Measurements from ENCODE around the gene SKP1.

SKP1 gene

DNA sequence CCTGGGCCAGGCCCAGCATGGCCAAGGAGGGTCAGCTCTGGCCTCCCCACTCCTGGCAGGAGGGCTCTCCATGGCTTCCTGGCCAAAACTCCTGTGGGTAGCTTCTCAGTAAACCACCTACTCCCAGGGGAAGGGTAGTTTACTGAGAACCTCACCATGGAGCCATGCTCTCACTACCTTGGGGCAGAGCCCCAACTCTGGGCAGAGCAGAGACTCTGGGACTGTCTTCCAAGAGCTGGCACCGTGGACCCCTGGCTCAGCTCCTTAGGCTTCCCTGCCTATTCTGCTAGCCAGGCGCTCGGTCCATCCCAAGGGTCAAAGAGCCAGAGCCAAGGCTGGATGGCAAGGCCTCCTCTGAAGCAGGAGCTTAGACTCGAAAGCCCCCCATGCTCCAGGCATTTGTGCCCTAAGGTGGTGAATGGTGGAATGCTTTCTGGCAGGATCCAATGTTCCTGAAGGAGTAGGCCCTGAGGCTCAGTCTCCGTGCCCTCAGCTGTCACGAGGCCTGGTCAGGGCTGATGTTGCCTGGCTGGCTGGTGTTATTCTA, 42.7 kb downstream of the SKP1 start:
- H3K4me1 ChIP-seq (ENCODE audit: insufficient read depth, low read length, poor library complexity, severe bottlenecking): peaks cover 22% of the 10 kb centered on the region

GRCh38 chr5:134133188-134133994, 43.4 kb downstream of the SKP1 start:
- H3F3A ChIP-seq (ENCODE audit: low read depth): no peaks in the 10 kb centered on the region
- peaks cover 4% of the 10 kb centered on the region; the same call in 1 of the 2 replicates for H3K36me3 ChIP-seq (ENCODE audit: insufficient read depth, low read length)
- no peak overlapping the region for H3K9ac ChIP-seq (ENCODE audit: low read depth, low read length, poor library complexity, severe bottlenecking)
- no peaks in the 10 kb centered on the region for H4K20me1 ChIP-seq (ENCODE audit: insufficient read depth, low read length, poor library complexity, severe bottlenecking)
- TF ChIP-seq CTCF (conservative IDR thresholded peaks at IDR 0.05; ENCODE audit: low read length) (no peak), EZH2phosphoT487 (IDR thresholded peaks at IDR 0.05; ENCODE audit: borderline replicate concordance) (no peak)
- no peaks in the 10 kb centered on the region for H3K9me2 ChIP-seq (replicated peaks; ENCODE audit: low read depth, low read length)
- no peaks in the 10 kb centered on the region for H3K27me3 ChIP-seq (ENCODE audit: insufficient read depth, low read length, poor library complexity, severe bottlenecking)
- H3K79me2 ChIP-seq (ENCODE audit: insufficient read depth, low read length): no peaks in the 10 kb centered on the region
- no peak overlapping the region for H3K4me3 ChIP-seq (ENCODE audit: low read length, poor library complexity, severe bottlenecking)
- peaks cover 16% of the 10 kb centered on the region for H3K4me1 ChIP-seq (ENCODE audit: insufficient read depth, low read length, poor library complexity, severe bottlenecking)
- H2AFZ ChIP-seq (ENCODE audit: low read length): no peak overlapping the region
- H3K9me3 ChIP-seq (ENCODE audit: insufficient read depth, low read depth, low read length): no peaks in the 10 kb centered on the region
- H3K4me2 ChIP-seq (ENCODE audit: low read depth, low read length, poor library complexity, severe bottlenecking): no peak overlapping the region

More for the DNA sequence above, 42.7 kb downstream of the SKP1 start:
- Histone ChIP-seq H3K79me2 (ENCODE audit: insufficient read depth, low read length) (no peaks in the 10 kb centered on the region), H3F3A (ENCODE audit: low read depth) (no peaks in the 10 kb centered on the region), H4K20me1 (ENCODE audit: insufficient read depth, low read length, poor library complexity, severe bottlenecking) (no peaks in the 10 kb centered on the region), H3K9me3 (ENCODE audit: insufficient read depth, low read depth, low read length) (no peaks in the 10 kb centered on the region), H3K4me3 (ENCODE audit: low read length, poor library complexity, severe bottlenecking) (no peak overlapping the region), H3K9me2 (replicated peaks; ENCODE audit: low read depth, low read length) (no peaks in the 10 kb centered on the region), H3K27me3 (ENCODE audit: insufficient read depth, low read length, poor library complexity, severe bottlenecking) (no peaks in the 10 kb centered on the region), H3K36me3 (ENCODE audit: insufficient read depth, low read length) (peaks cover 4% of the 10 kb centered on the region; the same call in 1 of the 2 replicates), H3K9ac (ENCODE audit: low read depth, low read length, poor library complexity, severe bottlenecking) (no peak overlapping the region), H2AFZ (ENCODE audit: low read length) (no peak overlapping the region), H3K4me2 (ENCODE audit: low read depth, low read length, poor library complexity, severe bottlenecking) (no peak overlapping the region)
- no peak for TF ChIP-seq EZH2phosphoT487 (IDR thresholded peaks at IDR 0.05; ENCODE audit: borderline replicate concordance)
- no peak for TF ChIP-seq CTCF (conservative IDR thresholded peaks at IDR 0.05; ENCODE audit: low read length)

DNA sequence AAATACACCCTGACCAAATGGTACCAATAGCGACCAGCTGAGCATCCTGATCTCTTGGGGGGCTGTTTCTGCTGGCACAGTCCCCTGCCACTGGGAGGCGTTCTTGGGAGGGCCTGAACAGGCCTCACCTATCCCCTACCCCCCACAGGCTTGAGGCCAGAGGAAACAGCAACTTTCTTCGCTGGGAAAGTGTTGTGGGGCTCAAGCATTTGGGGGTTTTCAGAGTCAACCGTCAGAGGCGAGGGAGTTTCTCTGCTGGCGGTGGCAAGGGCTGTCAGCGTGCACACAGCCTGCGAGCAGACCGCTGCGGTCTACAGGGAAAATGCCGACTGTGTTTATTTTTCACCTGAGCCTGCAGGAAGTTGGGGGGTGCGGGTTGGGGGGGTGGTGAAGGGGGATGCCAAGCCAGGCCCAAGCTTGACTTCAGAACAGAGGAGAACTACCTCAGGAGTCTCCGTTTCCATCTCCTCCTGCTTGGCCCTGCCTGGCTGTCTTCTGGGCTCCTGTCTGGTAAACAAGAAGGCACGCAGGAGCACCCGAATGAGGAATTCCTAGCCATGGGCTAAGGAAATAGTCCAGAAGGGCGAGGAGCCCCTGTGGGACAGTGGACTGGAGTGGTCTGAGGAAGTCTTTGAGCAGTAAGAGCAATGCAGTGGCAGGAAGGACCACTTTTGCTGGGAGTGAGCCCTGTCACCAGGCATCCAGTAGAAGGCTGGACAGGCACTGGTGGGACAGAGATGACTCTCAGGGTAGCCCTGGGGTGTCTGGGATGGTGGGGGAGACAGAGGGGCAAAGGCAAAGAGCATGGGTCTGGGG, 44.2 kb downstream of the SKP1 start:
- Histone ChIP-seq H3K4me2 (ENCODE audit: low read depth, low read length, poor library complexity, severe bottlenecking) (no peak overlapping the region), H3K79me2 (ENCODE audit: insufficient read depth, low read length) (no peaks in the 10 kb centered on the region), H2AFZ (ENCODE audit: low read length) (no peak overlapping the region), H3K4me1 (ENCODE audit: insufficient read depth, low read length, poor library complexity, severe bottlenecking) (peaks cover 8% of the 10 kb centered on the region), H3K36me3 (ENCODE audit: insufficient read depth, low read length) (peaks cover 4% of the 10 kb centered on the region; the same call in 1 of the 2 replicates), H3K27me3 (ENCODE audit: insufficient read depth, low read length, poor library complexity, severe bottlenecking) (no peaks in the 10 kb centered on the region), H3K9me2 (replicated peaks; ENCODE audit: low read depth, low read length) (no peaks in the 10 kb centered on the region), H3K9me3 (ENCODE audit: insufficient read depth, low read depth, low read length) (no peaks in the 10 kb centered on the region), H3F3A (ENCODE audit: low read depth) (no peaks in the 10 kb centered on the region), H4K20me1 (ENCODE audit: insufficient read depth, low read length, poor library complexity, severe bottlenecking) (no peaks in the 10 kb centered on the region), H3K9ac (ENCODE audit: low read depth, low read length, poor library complexity, severe bottlenecking) (no peak overlapping the region), H3K4me3 (ENCODE audit: low read length, poor library complexity, severe bottlenecking) (no peak overlapping the region)
- TF ChIP-seq EZH2phosphoT487 (IDR thresholded peaks at IDR 0.05; ENCODE audit: borderline replicate concordance) (no peak), CTCF (conservative IDR thresholded peaks at IDR 0.05; ENCODE audit: low read length) (no peak; the same call in 1 of the 2 replicates)

All from Loucy (cell line).